Loucy (cell line): Measurements from ENCODE around the gene BTRC.
A peak's percentile ranks its signal among the peaks of the same experiment; 100 is the strongest.

Source experiments
- H2AFZ ChIP-seq: fragments of 200-600 bp; sonication (generic); 2 replicates; pipeline ENCODE4 v1.6.0; 2016; ENCODE audit warnings: antibody characterized with exemption, mild to moderate bottlenecking, low read length, moderate library complexity
- H3F3A ChIP-seq: fragments of 200-600 bp; 2 replicates; pipeline ENCODE4 v1.6.0; 2016; ENCODE audit warnings: antibody characterized with exemption, low read depth, mild to moderate bottlenecking
- H3K27me3 ChIP-seq: fragments of 200-600 bp; sonication (generic); 2 replicates; pipeline ENCODE4 v1.6.1; 2014; ENCODE audit warnings: low read length, mild to moderate bottlenecking; ENCODE audit not compliant: insufficient read depth, poor library complexity, severe bottlenecking
- H3K36me3 ChIP-seq: fragments of 200-600 bp; sonication (generic); 2 replicates; pipeline ENCODE4 v1.6.1; 2016; ENCODE audit warnings: low read length; ENCODE audit not compliant: insufficient read depth
- H3K4me1 ChIP-seq: fragments of 200-600 bp; sonication (generic); 2 replicates; pipeline ENCODE4 v1.5.1; 2014; ENCODE audit warnings: low read length, mild to moderate bottlenecking; ENCODE audit not compliant: insufficient read depth, poor library complexity, severe bottlenecking
- H3K4me2 ChIP-seq: fragments of 200-600 bp; sonication (generic); 2 replicates; pipeline ENCODE4 v1.6.0; 2014; ENCODE audit warnings: antibody characterized with exemption, low read length, low read depth, mild to moderate bottlenecking; ENCODE audit not compliant: poor library complexity, severe bottlenecking
- H3K4me3 ChIP-seq: fragments of 200-600 bp; sonication (generic); 2 replicates; pipeline ENCODE4 v1.5.1; 2014; ENCODE audit warnings: low read length, mild to moderate bottlenecking, mixed read lengths; ENCODE audit not compliant: poor library complexity, severe bottlenecking
- H3K79me2 ChIP-seq: fragments of 200-600 bp; sonication (generic); 2 replicates; pipeline ENCODE4 v1.6.1; 2014; ENCODE audit warnings: low read length; ENCODE audit not compliant: insufficient read depth
- H3K9ac ChIP-seq: fragments of 200-600 bp; sonication (generic); 2 replicates; pipeline ENCODE4 v1.6.0; 2014; ENCODE audit warnings: mild to moderate bottlenecking, low read depth, low read length, moderate library complexity; ENCODE audit not compliant: poor library complexity, severe bottlenecking
- H3K9me2 ChIP-seq: fragments of 200-600 bp; sonication (generic); replicated peaks from 2 replicates; pipeline ENCODE4 v1.6.1; 2016; ENCODE audit warnings: low read depth, low read length, mixed read lengths
- H3K9me3 ChIP-seq: fragments of 200-600 bp; sonication (generic); 2 replicates; pipeline ENCODE4 v1.6.1; 2014; ENCODE audit warnings: mild to moderate bottlenecking, antibody characterized with exemption, low read length, low read depth; ENCODE audit not compliant: insufficient read depth
- H4K20me1 ChIP-seq: fragments of 200-600 bp; sonication (generic); 2 replicates; pipeline ENCODE4 v1.6.0; 2014; ENCODE audit warnings: antibody characterized with exemption, low read length, mild to moderate bottlenecking; ENCODE audit not compliant: insufficient read depth, poor library complexity, severe bottlenecking
- EZH2phosphoT487 ChIP-seq: fragments of 200-600 bp; IDR thresholded peaks from 2 replicates; pipeline ENCODE4 v1.6.1; 2018; ENCODE audit warnings: antibody characterized with exemption, mild to moderate bottlenecking, moderate library complexity, borderline replicate concordance
- TF ChIP-seq, protein P1 (sequence below): fragments of 200-600 bp; sonication (generic); conservative IDR thresholded peaks from 2 replicates; pipeline ENCODE4 v1.5.1; 2014; ENCODE audit warnings: mild to moderate bottlenecking, antibody characterized with exemption, low read length

The BTRC gene

DNA sequence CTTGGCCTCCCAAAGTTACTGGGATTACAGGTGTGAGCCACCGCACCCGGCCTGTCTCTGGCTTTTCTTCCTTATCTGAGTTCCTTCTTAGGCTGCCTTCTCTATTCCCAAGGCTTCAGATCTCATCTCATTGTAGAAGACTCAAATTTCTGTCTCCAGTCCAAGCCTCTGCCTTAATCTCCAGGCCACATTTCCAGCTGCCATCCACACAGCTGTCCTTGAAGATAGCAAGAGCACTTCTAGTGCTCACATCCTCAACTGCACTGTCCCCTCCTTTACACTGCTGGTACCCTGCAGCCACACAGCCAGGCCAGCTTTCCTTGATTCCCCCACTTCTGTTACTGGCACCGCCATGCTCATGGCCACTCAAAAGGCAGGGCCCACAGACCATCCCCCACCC lies 198.5 kb downstream of the BTRC start:
- Histone ChIP-seq H3K4me1 (no peaks in the 10 kb centered on the region), H3K4me3 (no peak overlapping the region)

DNA sequence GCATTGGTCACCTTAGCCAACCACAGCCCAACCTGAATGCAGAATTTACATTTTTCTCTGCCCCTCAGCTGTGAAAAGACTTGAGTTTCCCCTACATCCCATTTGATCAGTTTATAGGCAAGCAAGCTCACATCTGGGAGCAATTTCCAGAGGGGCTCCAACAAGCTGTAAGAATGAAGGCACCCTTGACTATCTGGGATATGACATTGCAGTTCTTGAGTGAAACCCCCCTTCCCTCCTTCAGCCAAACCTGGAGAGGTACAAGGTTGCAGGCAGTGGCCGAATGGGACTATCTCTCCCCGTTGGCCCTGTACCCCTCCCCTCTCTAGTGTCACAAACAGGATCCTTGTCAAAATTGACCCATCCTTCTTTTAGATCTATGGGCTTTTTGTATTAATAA lies 203.6 kb downstream of the BTRC start:
- Histone ChIP-seq H3K4me1 (peaks cover 22% of the 10 kb centered on the region), H3F3A (no peaks in the 10 kb centered on the region), H4K20me1 (no peaks in the 10 kb centered on the region), H3K9ac (peak overlapping the region; percentile 60), H3K36me3 (peaks cover 11% of the 10 kb centered on the region; the same call in 1 of the 2 replicates), H3K9me3 (no peaks in the 10 kb centered on the region), H3K27me3 (no peaks in the 10 kb centered on the region), H3K4me3 (no peak overlapping the region), H3K79me2 (no peaks in the 10 kb centered on the region), H3K4me2 (peak overlapping the region; percentile 21), H2AFZ (no peak overlapping the region), H3K9me2 (no peaks in the 10 kb centered on the region)
- TF ChIP-seq EZH2phosphoT487: no peak
- TF ChIP-seq, protein P1, sequence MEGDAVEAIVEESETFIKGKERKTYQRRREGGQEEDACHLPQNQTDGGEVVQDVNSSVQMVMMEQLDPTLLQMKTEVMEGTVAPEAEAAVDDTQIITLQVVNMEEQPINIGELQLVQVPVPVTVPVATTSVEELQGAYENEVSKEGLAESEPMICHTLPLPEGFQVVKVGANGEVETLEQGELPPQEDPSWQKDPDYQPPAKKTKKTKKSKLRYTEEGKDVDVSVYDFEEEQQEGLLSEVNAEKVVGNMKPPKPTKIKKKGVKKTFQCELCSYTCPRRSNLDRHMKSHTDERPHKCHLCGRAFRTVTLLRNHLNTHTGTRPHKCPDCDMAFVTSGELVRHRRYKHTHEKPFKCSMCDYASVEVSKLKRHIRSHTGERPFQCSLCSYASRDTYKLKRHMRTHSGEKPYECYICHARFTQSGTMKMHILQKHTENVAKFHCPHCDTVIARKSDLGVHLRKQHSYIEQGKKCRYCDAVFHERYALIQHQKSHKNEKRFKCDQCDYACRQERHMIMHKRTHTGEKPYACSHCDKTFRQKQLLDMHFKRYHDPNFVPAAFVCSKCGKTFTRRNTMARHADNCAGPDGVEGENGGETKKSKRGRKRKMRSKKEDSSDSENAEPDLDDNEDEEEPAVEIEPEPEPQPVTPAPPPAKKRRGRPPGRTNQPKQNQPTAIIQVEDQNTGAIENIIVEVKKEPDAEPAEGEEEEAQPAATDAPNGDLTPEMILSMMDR: no peak

More for the DNA sequence above, 198.5 kb downstream of the BTRC start:
- no peaks in the 10 kb centered on the region for H3K27me3 ChIP-seq
- H3K9ac ChIP-seq: no peak overlapping the region
- no peaks in the 10 kb centered on the region for H3F3A ChIP-seq
- H4K20me1 ChIP-seq: no peaks in the 10 kb centered on the region
- H2AFZ ChIP-seq: no peak overlapping the region
- H3K9me2 ChIP-seq: no peaks in the 10 kb centered on the region
- TF ChIP-seq, protein P1: no peak
- no peak for TF ChIP-seq EZH2phosphoT487
- no peaks in the 10 kb centered on the region for H3K9me3 ChIP-seq
- H3K79me2 ChIP-seq: no peaks in the 10 kb centered on the region
- H3K4me2 ChIP-seq: no peak overlapping the region
- peaks cover 13% of the 10 kb centered on the region; the same call in 1 of the 2 replicates for H3K36me3 ChIP-seq

DNA sequence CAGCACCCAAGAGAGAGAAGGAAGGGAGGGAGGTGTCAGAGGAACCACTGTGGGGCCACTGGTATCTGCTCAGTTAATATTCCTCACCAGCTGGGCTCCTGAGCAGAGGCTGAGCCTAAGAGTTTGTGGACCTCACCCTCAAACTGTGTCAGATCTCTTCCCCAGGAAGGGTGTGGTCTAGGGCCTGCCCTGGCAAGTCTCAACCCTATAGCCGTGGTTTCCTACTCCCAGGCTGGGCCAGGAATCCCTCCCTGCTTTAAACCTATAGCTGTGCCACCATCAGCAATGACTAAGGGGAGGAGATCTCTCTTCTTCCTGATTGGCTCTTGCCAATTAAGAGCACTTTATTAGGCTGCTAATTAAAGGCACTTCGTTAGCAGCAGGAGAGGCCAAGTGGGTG lies 204.2 kb downstream of the BTRC start:
- H3K4me2 ChIP-seq: peak overlapping the region; percentile 21
- peaks cover 22% of the 10 kb centered on the region for H3K4me1 ChIP-seq
- TF ChIP-seq, protein P1: no peak
- TF ChIP-seq EZH2phosphoT487: no peak
- no peaks in the 10 kb centered on the region for H3F3A ChIP-seq
- H3K79me2 ChIP-seq: no peaks in the 10 kb centered on the region
- H2AFZ ChIP-seq: no peak overlapping the region
- peaks cover 5% of the 10 kb centered on the region; the same call in 1 of the 2 replicates for H3K36me3 ChIP-seq
- no peak overlapping the region for H3K4me3 ChIP-seq
- H3K27me3 ChIP-seq: no peaks in the 10 kb centered on the region
- peak overlapping the region; percentile 60 for H3K9ac ChIP-seq
- H3K9me3 ChIP-seq: no peaks in the 10 kb centered on the region
- H3K9me2 ChIP-seq: no peaks in the 10 kb centered on the region
- H4K20me1 ChIP-seq: no peaks in the 10 kb centered on the region
